ENCODE results near the gene TRAPPC5.
"Not testable (repeated sequence)": the region's sequence is repeated elsewhere in the genome, so short reads cannot be mapped to it uniquely, and the experiment has no call there.

The TRAPPC5 gene

DNA sequence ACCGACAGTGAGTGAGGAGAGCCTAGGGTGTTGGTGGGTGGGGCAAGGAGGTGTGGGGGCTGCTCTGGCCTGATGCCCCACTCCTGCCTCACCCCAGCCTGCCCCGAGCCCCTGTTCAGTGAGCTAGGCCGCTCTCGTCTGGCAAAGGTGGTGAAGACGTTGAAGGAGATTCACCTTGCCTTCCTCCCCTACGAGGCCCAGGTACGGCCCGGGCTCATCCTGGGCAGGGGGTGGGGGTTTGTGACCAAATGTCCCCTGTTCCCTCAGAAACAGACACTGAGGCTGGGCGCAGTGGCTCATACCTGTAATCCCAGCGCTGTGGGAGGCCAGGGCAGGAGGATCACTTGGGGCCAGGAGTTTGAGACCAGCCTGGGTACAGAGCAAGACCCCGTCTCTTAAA is 39.8 kb upstream of the TRAPPC5 start:
- Histone ChIP-seq H3K4me1 (ENCODE audit: control insufficient read depth, low read depth, low read length) (no peaks in the 10 kb centered on the region), H3K36me3 (ENCODE audit: control insufficient read depth, low read depth, low read length) (no peaks in the 10 kb centered on the region), H3K9me3 (ENCODE audit: control insufficient read depth, low read depth, low read length) (no peaks in the 10 kb centered on the region)

GRCh38 chr19:7641290-7642276 is 39.0 kb upstream of the TRAPPC5 start:
- no peaks in the 10 kb centered on the region for H3K4me1 ChIP-seq (ENCODE audit: control insufficient read depth, low read depth, low read length)
- no peak overlapping the region for H3K9ac ChIP-seq (ENCODE audit: low read length)

More for the DNA sequence above, 39.8 kb upstream of the TRAPPC5 start:
- Histone ChIP-seq H3K4me3 (ENCODE audit: low read length) (no peak overlapping the region), H3K27ac (ENCODE audit: low read length) (no peak overlapping the region), H3K27me3 (ENCODE audit: control insufficient read depth, insufficient read depth, low read length) (peaks cover 10% of the 10 kb centered on the region), H3K9ac (ENCODE audit: low read length) (no peak overlapping the region)

DNA sequence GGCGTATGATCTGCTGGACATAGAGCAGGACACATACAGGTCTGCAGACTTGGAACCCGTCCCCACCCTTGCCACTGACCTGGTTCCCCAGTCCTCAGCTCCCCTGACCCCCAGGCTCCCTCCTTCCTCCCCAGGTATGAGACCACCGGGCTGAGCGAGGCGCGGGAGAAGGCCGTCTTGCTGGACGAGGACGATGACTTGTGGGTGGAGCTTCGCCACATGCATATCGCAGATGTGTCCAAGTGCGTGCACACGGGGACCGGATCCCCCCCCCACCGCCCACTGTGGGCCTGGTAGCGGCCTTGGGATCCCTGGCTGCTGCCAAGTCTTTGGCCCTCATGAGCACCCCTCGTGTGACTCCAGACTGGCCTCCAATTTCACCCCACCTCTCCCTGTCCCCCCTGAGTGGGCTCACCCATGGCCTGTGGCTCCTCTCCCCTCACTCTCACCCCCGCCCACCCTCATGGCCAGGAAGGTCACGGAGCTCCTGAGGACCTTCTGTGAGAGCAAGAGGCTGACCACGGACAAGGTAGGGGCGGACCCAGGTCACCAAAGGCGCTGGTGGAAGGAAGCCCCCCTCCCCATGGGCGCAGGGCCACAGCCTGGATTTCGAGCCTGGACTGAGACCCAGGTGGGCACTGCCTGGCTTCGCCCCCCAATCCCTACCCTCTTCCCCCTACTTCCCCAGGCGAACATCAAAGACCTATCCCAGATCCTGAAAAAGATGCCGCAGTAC is 38.2 kb upstream of the TRAPPC5 start:
- Histone ChIP-seq H3K4me1 (ENCODE audit: control insufficient read depth, low read depth, low read length) (no peaks in the 10 kb centered on the region), H3K4me3 (ENCODE audit: low read length) (no peak overlapping the region), H3K36me3 (ENCODE audit: control insufficient read depth, low read depth, low read length) (no peaks in the 10 kb centered on the region), H3K27ac (ENCODE audit: low read length) (no peak overlapping the region), H3K9ac (ENCODE audit: low read length) (no peak overlapping the region), H3K27me3 (ENCODE audit: control insufficient read depth, insufficient read depth, low read length) (no peaks in the 10 kb centered on the region), H3K9me3 (ENCODE audit: control insufficient read depth, low read depth, low read length) (no peaks in the 10 kb centered on the region)

More at GRCh38 chr19:7641290-7642276, 39.0 kb upstream of the TRAPPC5 start:
- H3K36me3 ChIP-seq (ENCODE audit: control insufficient read depth, low read depth, low read length), result no peaks in the 10 kb centered on the region
- no peak overlapping the region for H3K4me3 ChIP-seq (ENCODE audit: low read length)
- H3K9me3 ChIP-seq (ENCODE audit: control insufficient read depth, low read depth, low read length), result no peaks in the 10 kb centered on the region
- peaks cover 2% of the 10 kb centered on the region for H3K27me3 ChIP-seq (ENCODE audit: control insufficient read depth, insufficient read depth, low read length)
- no peak overlapping the region for H3K27ac ChIP-seq (ENCODE audit: low read length)

DNA sequence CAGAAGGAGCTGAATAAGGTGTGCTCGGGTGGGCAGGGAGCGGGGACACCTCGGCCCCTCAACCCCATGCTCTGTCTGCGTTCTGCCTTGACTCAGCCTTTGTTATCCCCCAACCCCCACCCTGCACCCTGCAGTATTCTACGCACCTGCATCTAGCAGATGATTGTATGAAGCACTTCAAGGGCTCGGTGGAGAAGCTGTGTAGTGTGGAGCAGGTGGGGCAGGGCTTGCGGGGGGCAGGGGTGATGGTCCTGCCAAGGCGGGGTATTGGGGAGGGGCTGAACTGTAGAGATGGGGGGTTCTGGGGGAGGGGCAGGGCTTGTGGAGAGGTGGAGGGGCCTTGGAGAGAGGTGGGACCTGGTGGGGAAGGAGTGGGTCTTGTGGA is 37.6 kb upstream of the TRAPPC5 start:
- Histone ChIP-seq H3K36me3 (ENCODE audit: control insufficient read depth, low read depth, low read length) (no peaks in the 10 kb centered on the region), H3K9me3 (ENCODE audit: control insufficient read depth, low read depth, low read length) (no peaks in the 10 kb centered on the region), H3K27me3 (ENCODE audit: control insufficient read depth, insufficient read depth, low read length) (no peaks in the 10 kb centered on the region), H3K9ac (ENCODE audit: low read length) (no peak overlapping the region), H3K27ac (ENCODE audit: low read length) (no peak overlapping the region), H3K4me3 (ENCODE audit: low read length) (no peak overlapping the region), H3K4me1 (ENCODE audit: control insufficient read depth, low read depth, low read length) (no peaks in the 10 kb centered on the region)

GRCh38 chr19:7643629-7644549 is 36.7 kb upstream of the TRAPPC5 start:
- not testable (repeated sequence) for H3K4me1 ChIP-seq (ENCODE audit: control insufficient read depth, low read depth, low read length); H3K9me3 ChIP-seq (ENCODE audit: control insufficient read depth, low read depth, low read length); H3K27ac ChIP-seq (ENCODE audit: low read length); H3K4me3 ChIP-seq (ENCODE audit: low read length); H3K27me3 ChIP-seq (ENCODE audit: control insufficient read depth, insufficient read depth, low read length); H3K36me3 ChIP-seq (ENCODE audit: control insufficient read depth, low read depth, low read length); H3K9ac ChIP-seq (ENCODE audit: low read length)

DNA sequence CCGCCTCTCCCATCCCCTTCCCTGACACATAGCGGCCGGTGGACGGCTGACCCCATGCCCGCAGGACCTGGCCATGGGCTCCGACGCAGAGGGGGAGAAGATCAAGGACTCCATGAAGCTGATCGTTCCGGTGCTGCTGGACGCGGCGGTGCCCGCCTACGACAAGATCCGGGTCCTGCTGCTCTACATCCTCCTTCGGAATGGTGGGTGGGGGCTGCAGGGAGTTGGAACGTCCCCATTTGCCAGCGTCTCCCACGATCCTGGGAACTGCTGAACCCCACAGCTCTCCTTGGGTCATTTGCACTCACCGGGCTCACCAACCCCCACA is 36.1 kb upstream of the TRAPPC5 start:
- Histone ChIP-seq H3K4me3 (ENCODE audit: low read length) (no peak overlapping the region), H3K36me3 (ENCODE audit: control insufficient read depth, low read depth, low read length) (no peaks in the 10 kb centered on the region), H3K9me3 (ENCODE audit: control insufficient read depth, low read depth, low read length) (no peaks in the 10 kb centered on the region), H3K27me3 (ENCODE audit: control insufficient read depth, insufficient read depth, low read length) (no peaks in the 10 kb centered on the region), H3K27ac (ENCODE audit: low read length) (no peak overlapping the region), H3K9ac (ENCODE audit: low read length) (no peak overlapping the region), H3K4me1 (ENCODE audit: control insufficient read depth, low read depth, low read length) (no peaks in the 10 kb centered on the region)

DNA sequence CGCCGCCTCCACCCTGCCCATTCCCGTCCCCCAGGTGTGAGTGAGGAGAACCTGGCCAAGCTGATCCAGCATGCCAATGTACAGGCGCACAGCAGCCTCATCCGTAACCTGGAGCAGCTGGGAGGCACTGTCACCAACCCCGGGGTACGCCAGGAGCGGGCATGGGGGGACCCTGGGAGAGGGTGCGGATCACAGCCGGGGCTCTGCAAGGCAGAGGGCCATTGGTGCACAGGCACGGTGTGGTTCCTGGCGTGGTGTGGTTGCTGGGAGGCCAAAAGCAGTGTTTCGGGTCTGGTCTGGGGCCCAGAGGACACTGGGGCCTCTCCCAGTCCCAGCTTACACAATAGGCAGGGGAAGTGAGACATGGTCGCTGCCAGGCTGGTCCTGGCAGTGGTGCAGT is 35.5 kb upstream of the TRAPPC5 start:
- Histone ChIP-seq H3K27ac (ENCODE audit: low read length) (no peak overlapping the region), H3K4me1 (ENCODE audit: control insufficient read depth, low read depth, low read length) (no peaks in the 10 kb centered on the region), H3K9ac (ENCODE audit: low read length) (no peak overlapping the region), H3K4me3 (ENCODE audit: low read length) (no peak overlapping the region), H3K9me3 (ENCODE audit: control insufficient read depth, low read depth, low read length) (no peaks in the 10 kb centered on the region), H3K36me3 (ENCODE audit: control insufficient read depth, low read depth, low read length) (no peaks in the 10 kb centered on the region), H3K27me3 (ENCODE audit: control insufficient read depth, insufficient read depth, low read length) (no peaks in the 10 kb centered on the region)

GRCh38 chr19:7645656-7646425 is 34.8 kb upstream of the TRAPPC5 start:
- Histone ChIP-seq H3K27me3 (ENCODE audit: control insufficient read depth, insufficient read depth, low read length) (peaks cover 5% of the 10 kb centered on the region), H3K4me1 (ENCODE audit: control insufficient read depth, low read depth, low read length) (no peaks in the 10 kb centered on the region), H3K36me3 (ENCODE audit: control insufficient read depth, low read depth, low read length) (no peaks in the 10 kb centered on the region), H3K27ac (ENCODE audit: low read length) (no peak overlapping the region), H3K9me3 (ENCODE audit: control insufficient read depth, low read depth, low read length) (no peaks in the 10 kb centered on the region), H3K4me3 (ENCODE audit: low read length) (no peak overlapping the region), H3K9ac (ENCODE audit: low read length) (no peak overlapping the region)

DNA sequence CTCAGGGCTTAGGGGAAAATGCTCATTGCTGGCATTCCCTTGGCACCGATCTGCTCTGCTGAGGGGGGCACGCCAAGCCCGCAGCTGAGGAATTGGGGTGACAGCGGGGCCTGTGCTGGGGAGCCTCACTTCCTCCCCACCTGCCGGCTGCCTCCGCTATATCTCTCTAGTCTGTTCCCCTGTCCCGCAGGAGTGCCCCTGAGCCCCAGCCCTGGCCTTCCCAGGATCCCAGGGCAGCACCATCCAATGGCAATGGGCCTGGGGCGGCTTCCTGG is 34.3 kb upstream of the TRAPPC5 start:
- no peak overlapping the region for H3K27ac ChIP-seq (ENCODE audit: low read length)
- no peak overlapping the region for H3K4me3 ChIP-seq (ENCODE audit: low read length)
- peaks cover 10% of the 10 kb centered on the region for H3K27me3 ChIP-seq (ENCODE audit: control insufficient read depth, insufficient read depth, low read length)
- no peaks in the 10 kb centered on the region for H3K4me1 ChIP-seq (ENCODE audit: control insufficient read depth, low read depth, low read length)
- H3K36me3 ChIP-seq (ENCODE audit: control insufficient read depth, low read depth, low read length), result no peaks in the 10 kb centered on the region
- no peaks in the 10 kb centered on the region for H3K9me3 ChIP-seq (ENCODE audit: control insufficient read depth, low read depth, low read length)
- H3K9ac ChIP-seq (ENCODE audit: low read length), result no peak overlapping the region

DNA sequence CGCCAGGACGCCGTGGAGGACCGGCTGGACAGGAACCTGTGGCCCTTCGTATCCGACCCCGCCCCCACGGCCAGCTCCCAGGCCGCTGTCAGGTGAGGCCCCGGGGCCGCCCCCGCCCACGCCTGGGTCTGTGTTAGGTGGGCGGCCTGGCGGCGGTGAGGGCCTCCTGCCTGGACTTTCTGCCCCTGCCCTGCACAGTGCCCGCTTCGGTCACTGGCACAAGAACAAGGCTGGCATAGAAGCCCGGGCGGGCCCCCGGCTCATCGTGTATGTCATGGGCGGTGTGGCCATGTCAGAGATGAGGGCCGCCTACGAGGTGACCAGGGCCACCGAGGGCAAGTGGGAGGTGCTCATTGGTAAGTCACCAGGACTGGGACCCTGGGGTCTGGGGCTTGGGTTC is 33.5 kb upstream of the TRAPPC5 start:
- Histone ChIP-seq H3K4me1 (ENCODE audit: control insufficient read depth, low read depth, low read length) (no peaks in the 10 kb centered on the region), H3K9ac (ENCODE audit: low read length) (no peak overlapping the region), H3K9me3 (ENCODE audit: control insufficient read depth, low read depth, low read length) (no peaks in the 10 kb centered on the region), H3K36me3 (ENCODE audit: control insufficient read depth, low read depth, low read length) (no peaks in the 10 kb centered on the region), H3K27ac (ENCODE audit: low read length) (no peak overlapping the region), H3K27me3 (ENCODE audit: control insufficient read depth, insufficient read depth, low read length) (peaks cover 10% of the 10 kb centered on the region), H3K4me3 (ENCODE audit: low read length) (no peak overlapping the region)
